A549 (cell line): ENCODE data around the gene PLBD2.

Source experiments
- POLR2A ChIP-seq: IDR thresholded peaks from 2 replicates; pipeline ENCODE4 v1.6.1; 2012; ENCODE audit warnings: mild to moderate bottlenecking, low read length
- TF ChIP-seq, protein P1 (sequence below): fragments of 200-600 bp; sonication (generic); IDR thresholded peaks from 2 replicates; pipeline ENCODE4 v1.6.1; 2016; ENCODE audit warnings: antibody characterized with exemption, mild to moderate bottlenecking, moderate library complexity

GRCh38 chr12:113345318-113345717 lies 13.1 kb upstream of the PLBD2 start:
- no peak for TF ChIP-seq POLR2A
- TF ChIP-seq, protein P1, sequence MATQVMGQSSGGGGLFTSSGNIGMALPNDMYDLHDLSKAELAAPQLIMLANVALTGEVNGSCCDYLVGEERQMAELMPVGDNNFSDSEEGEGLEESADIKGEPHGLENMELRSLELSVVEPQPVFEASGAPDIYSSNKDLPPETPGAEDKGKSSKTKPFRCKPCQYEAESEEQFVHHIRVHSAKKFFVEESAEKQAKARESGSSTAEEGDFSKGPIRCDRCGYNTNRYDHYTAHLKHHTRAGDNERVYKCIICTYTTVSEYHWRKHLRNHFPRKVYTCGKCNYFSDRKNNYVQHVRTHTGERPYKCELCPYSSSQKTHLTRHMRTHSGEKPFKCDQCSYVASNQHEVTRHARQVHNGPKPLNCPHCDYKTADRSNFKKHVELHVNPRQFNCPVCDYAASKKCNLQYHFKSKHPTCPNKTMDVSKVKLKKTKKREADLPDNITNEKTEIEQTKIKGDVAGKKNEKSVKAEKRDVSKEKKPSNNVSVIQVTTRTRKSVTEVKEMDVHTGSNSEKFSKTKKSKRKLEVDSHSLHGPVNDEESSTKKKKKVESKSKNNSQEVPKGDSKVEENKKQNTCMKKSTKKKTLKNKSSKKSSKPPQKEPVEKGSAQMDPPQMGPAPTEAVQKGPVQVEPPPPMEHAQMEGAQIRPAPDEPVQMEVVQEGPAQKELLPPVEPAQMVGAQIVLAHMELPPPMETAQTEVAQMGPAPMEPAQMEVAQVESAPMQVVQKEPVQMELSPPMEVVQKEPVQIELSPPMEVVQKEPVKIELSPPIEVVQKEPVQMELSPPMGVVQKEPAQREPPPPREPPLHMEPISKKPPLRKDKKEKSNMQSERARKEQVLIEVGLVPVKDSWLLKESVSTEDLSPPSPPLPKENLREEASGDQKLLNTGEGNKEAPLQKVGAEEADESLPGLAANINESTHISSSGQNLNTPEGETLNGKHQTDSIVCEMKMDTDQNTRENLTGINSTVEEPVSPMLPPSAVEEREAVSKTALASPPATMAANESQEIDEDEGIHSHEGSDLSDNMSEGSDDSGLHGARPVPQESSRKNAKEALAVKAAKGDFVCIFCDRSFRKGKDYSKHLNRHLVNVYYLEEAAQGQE: no peak
